A204.1 (cell line): ENCODE measurements around the gene HOXA13.

Experiments used
- FAIRE-seq: peaks from 2 replicates; lab custom pipeline; 2012; peaks lifted over from hg19 to GRCh38; lab: Jason Lieb, UNC

The HOXA13 gene

DNA sequence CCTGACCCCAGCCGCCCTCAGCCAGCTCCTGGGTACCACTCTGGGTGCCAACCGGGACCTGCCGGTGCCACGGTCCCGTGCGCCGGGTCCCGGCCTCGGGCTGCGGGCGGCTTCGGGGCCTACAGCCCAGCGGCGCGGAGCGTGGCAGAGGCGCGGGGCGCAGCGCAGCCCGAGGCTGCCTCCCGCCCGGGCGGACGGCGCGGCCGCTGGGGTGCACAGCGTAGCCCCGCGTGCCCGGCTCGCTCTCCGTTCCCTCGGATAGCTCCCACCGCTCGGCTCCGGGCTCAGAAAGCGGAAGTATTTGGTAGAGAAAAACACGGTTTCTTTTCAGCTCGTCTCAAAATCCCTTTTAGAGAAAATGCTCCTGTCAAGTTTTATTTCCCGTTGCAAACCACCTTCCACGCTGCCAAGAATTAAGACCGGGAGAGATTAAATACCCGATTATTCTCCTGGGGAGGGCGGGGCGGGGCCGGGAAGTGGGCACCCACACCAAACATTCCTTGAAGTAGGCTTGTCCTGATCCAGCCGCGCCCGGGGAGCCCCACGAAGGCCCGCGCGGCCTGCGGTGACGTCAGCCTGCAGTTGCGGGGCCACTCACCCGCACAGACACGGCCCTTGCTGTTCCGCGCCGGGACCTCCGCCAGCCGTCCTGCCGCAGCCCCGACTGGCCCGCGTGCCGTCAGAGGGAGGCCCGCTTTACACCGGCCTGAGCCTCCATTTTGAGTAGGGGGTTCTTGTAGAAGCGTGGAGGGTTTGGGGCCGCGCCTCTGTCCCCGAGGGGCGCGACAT is 7.2 kb downstream of the HOXA13 start:
- no peak for FAIRE-seq

DNA sequence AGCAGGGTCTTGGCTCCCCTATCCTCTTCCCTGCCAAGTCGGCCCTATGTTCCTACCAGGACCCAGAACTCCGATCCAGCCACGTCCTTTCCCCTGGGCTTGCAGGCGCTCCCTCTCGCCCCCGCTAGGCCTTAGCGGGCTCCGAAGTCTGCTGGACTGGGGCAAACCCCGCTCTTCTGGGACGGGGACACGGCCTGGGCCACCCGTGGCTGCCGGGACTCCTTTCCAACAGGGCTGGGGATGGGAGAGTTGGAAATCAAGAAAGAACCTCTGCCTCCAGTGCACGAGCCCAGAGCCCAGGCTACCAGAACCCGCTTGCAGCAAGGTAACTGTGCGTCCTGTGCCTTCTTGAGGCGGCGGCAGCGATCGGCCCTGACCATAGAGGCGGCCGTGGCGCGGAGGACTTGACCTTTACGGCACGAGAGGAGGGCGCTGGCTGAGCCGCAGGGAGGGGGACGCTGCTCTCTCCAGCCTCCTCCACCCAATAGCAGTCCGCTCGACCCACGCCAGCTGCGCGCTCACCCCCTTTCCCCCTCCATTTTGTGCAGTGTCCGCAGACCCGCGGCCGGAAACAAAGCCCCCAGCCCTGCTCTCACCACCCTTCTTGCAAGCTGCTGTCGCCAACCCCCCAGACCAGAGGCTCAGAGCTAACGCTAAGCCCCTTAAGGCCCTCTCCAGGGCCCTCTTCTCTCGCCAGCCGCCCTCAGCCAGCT is 7.9 kb downstream of the HOXA13 start:
- FAIRE-seq = no peak

DNA sequence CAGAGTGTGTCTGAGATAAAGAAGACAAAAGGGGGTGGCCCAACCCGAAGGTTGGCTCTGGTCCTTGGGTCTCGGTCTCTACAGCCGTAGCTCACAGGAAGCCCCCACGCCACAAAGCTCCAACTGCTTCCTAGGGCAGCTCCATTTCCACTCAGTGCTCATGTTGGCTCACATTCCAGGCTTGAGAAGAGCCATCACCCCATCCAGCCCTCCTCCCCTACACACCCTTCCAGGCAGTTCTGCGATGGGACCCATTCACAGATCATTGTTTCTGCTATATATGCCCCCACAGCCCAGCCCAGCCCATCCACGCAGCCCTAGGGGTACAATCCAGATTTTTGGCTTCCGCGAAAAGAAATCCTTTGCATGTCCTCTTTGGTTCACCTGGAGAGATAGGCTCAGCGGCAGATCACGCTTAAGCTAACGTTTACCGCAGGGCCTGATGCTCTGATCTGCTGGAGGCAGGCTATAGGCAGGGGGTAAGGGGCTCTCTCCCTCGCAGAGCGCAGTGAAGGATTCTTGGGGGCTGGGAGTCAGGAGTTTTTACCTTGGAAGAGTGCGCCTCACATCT is 8.6 kb downstream of the HOXA13 start:
- FAIRE-seq = no peak

DNA sequence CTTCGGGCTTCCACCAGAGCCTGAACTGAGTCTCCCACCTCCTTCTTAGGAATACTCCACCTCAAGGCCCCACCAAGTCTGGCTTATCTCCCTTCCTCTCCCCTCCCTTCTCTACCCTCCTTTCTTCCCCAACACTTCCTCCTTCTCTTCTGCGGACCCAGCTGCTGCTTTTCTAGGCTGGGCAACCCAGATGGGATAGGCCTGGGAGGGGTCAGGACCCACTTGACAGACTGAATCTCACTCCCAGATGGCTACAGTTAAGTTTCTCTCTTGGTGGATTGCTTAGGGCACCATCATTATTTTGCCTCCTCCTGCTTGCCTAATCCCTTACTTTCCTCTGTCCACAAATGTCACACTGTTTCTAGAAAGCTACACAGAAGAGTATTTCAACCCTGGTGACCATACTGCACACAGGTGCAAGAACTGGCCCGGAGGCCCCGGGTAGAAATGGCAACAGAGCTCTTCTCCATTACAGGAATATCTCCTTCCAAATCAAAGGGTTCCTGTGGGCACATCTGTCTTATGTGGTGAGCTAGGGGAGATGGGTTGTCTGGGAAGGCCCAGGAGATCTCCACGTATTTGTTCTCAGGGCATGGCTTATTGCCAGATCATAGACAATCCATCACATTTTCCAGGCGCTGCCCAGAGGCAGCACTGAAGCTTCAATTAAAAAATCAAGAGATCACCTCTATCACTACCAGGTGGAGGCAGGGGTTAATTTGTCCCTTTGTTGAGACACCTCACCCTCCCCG is 9.7 kb downstream of the HOXA13 start:
- FAIRE-seq = no peak

DNA sequence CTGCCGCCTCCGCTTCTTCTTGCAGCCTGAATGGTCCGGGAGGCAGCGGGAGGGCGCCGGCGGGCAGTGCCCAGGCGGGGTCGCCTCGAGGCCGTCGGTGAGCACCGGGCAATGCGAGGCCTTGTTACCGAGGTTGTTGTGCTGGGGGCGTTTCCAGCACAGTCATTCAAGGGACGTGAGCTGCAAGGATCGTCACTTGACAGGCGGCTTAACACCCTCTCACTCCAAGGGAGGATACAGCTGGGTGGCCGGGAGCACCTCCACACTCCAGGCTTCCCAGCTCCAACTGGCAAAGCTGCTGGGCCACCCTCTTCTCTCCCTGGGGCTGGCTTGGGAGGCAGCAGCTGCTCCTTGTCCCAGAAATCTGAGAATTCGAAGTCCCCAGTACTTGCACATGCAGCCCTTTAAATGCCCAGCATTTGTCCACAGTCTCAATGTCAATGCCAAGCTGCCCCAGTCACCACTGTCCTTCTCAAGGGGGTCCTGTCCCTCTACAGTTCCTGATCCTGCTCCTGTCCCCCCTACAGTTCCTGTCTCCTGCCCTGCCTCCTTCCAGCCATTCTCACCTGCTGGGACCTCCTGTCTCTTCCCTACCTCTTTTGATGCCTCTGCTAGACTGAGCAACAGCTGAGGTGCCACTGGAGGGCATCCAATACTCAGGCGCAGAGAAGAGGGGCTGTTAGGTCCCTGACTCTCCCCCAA is 10.4 kb downstream of the HOXA13 start:
- FAIRE-seq = no peak

DNA sequence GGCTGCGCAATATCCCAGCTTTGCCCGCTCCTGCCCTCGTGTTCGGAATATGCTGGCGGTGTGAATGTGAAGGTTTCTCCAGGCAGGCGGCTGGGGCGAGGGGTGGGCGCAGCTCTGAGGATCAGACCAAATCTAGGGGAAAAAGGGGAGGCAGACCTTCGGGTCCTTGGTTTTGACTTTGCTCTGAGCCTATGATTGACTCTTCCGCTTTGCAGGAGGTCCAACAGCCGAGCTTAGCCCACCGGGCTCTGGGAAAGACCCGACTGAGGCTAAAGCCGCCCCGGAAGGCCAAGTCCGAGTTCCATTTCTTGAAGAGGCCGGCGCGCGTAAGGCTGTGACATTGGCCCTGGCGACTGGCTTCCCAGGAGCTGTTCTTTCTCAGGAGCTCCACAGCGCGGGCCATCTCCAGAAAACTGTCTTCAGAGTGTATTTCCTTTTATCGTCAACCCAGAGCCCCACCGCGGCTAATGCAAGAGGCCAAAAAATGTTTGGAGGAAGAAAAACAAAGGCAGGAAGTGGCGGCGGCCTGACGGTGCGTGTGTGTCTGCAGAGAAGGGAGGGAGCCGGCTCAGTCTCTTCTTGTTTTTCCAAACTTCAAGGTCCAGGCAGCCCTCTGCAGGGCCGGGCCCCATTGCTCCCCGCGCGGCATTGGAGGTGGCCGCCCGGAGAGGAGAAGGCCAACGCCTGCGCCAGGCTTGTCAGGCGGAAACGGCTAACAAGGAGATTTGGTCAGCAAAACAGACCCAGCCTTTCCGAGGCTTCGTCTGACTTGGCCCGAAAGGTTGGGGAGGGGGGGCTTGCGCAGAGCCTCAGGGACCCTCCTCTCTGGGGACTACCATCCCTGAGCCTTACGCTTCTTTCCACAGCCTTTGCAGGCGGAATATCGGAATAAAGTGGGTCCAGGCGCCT is 11.3 kb downstream of the HOXA13 start:
- no peak for FAIRE-seq

DNA sequence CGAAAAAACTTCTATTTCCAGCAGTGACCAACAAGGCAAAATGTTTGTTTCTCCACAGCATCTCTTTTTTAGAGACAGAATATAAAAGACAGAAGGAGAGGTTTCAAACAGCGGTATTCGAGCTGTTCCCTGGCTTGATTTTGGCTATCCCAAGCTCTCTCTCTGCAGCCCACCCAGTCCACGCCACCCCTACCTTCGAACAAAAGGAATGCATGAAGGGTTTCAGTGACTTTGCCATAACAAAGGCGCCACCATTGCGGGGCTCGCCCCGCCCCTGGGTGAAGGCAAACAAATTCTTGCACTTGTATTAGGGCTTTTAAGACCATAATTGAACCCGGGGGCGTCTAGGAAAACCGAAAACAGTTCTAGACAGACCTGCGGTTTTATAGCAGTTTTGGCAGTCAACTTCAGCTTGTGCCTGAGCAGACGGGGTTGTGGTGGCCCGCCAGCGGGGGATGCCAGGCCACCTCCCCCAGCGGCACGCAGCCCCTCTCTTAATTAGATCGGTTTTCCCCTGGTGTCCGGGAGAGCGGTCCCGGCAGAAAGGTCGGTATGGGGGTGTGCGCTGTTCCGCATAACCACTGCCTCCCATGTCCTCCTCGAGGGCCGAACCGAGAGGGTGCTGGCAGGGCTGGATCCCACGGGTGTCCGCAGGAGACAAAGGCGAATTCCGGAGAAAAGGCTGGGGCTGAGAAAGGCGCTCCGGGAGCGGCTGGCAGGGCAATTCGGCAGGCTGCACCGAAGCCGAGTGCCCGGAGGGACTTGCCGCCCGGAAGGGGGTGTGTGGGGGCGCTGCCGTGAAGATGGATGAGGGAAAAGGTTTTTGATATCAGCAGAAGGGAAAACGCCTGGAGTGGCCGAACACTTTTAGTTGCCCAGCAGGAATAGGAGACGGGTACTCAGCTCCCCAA is 12.2 kb downstream of the HOXA13 start:
- no peak for FAIRE-seq

DNA sequence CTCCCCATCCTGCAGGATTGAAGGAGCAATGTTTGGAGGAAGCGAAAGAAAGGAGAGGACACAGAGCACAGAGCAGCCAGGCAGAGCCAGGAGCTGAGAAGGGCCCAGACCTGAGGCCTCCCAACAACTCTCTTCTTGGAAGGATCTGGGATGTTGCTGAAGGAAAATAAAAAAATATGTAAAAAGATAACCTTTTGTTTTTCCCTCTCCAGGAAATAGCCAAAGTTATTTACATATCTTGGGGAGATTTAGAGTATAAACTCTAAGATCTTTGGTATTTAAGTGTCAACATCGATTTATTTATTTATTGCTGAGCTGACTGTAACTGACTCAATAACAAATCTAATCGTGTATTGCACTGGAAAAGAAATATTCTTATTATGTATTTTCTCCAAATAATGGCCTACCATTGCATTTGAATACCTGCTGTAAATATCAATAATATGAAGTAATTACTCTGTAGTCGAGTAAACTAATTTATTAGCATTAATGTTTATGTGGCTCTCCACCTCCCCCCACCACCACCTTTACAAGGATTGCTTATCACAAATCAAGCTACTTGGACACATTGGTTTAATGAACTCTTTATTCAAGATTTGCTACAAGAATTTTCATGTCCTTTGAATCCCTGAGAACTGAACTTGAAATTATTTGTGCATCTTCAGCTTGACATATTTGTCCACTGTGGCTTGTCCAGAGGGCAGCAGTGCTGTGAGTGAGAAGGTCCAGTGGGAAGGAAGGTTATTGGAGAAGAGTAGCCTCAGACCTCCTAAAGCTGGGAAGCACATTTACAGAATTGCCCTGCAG is 13.0 kb downstream of the HOXA13 start:
- FAIRE-seq = no peak

DNA sequence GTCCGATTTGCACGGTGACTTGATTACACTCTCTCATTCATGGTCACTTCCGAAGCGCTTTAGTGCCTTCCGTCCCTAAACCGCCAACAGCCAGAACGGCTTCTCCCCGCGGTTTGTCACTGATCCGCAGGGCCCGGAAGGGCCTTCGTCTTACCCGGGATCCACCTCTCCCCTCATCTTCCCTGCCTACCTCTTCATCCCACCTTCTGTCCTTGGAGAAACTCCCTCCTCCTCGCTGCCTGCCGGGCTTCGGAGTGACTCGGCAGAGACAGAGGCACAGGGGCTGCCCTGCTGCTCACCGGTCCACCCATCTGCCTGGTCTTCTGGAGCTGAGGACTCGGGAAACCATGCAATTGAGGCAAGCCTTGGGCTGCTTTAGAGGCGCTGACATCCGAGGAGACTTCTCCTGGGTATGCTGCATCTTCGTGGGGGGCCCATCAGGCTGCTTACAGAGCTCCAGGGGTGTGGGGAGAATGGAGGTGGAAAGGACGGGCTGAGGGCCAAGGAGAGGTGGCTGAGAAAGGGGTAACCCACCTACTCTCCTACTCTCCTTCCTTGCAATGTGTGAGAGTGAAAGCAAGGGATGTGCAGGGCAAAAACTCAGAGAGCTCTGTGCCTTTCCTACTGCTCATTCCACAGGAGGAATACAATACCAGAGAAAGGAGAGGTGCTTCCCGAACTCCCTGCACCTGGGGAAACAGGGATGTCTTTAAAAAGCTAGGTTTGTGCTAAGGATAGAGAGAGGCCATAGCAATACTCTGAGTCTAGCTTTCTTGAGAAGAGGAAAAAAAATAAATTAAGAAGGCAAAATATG is 13.8 kb downstream of the HOXA13 start:
- FAIRE-seq = no peak

DNA sequence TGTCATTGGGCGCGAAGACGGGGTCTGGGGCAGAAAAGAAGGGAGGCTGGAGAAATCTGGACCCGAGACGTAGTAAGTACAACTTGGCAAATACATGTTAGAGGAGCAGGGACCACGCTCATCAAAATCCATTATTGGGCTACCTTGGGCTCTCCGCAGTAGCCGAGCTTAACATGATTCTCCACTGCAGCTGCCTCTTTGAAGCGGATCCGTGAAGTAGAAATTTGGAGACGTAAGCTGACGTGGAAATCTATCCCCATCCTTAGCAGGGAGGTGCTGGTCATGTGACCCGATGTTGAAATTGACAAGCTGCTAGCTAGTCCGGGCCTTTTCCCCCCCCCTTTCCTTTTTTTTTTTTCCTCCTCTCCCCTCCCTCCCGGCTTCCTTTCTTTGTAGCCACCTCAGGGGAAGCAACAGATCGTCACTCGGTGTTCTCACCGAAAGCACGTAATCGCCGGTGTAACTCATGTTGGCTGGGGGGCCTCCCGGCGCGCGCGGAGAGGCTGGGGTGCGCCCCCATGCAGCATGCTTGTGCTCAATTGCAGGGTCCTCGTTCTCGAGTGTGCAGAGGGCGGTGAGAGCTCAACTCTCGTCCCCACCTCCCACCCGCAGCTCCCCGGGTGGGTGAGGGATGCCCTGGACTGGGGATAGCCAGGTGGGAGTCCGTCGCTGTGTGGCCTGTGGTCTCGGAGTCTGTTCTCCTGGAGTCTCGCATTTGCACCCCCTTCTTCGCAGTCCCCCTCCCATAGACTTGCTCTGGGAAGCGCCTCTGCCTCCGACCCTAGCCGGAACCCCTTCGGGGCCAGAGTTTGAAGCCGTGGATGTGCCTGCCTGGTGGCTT is 14.7 kb downstream of the HOXA13 start, which contains the start of gene HOXA11:
Gene HOXA11, minus strand, starts transcription at position 220 of the 841 bp plus-strand sequence. Its CDS starts 88 bp downstream, at position 132.
- no peak for FAIRE-seq

DNA sequence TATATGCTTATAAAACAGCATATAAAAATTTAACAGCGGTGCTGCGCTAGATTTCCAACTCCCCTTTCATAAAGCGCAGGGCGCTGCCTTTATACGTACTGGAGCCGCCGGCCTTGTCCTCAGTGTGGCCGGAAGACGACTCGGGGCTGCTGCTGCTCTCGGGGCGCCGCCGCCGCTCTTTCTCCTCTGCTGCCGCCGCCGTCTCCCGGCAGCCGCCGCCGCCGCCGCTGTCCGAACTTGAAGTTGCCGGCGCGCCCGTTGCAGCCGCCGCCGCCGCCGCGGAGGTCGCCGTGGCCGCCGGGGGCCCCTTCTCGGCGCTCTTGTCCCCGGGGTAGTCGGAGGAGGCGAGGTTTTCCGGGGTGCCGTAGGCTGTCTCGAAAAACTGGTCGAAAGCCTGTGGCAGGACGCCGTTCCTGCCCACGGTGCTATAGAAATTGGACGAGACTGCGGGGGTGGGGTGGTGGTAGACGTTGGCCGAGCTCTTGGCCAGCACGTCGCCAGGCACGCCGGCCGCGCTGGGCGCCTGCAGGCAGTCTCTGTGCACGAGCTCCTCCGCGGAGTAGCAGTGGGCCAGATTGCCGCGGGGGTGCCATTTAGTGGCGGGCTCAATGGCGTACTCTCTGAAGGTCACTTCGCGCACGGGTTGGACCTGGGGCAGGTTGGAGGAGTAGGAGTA is 15.4 kb downstream of the HOXA13 start:
- FAIRE-seq = no peak

DNA sequence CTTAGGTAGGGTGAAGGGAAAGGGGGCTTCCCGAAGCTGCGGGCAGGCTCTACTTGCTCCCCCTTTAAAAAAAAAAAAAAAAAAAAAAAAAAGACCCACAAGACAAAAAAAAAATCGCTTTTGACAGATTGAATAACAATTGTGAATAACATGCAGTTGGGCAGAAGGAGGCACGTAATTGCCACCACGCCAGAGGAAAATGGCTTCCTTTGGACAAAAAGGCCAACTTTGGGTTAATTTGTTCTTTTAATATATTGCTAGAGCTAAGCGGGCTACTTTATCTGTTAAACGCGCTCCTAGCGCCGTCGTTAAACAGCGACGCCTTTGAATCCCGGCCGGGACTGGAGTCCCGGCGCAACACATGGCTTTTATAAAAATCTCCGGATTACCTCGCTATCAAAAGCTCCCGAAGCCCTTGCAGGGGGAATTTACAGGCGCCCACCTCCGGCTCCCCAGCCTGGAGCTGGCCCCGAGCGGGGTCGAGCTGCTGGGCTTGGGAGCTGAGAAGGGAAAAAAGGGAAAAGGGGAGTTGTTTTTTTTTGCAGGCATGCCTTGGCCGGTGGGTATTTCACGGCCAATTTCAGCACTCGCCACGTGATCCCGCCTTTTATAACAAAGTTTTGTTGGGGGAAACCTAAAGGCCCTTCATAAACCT is 16.1 kb downstream of the HOXA13 start:
- no peak for FAIRE-seq

DNA sequence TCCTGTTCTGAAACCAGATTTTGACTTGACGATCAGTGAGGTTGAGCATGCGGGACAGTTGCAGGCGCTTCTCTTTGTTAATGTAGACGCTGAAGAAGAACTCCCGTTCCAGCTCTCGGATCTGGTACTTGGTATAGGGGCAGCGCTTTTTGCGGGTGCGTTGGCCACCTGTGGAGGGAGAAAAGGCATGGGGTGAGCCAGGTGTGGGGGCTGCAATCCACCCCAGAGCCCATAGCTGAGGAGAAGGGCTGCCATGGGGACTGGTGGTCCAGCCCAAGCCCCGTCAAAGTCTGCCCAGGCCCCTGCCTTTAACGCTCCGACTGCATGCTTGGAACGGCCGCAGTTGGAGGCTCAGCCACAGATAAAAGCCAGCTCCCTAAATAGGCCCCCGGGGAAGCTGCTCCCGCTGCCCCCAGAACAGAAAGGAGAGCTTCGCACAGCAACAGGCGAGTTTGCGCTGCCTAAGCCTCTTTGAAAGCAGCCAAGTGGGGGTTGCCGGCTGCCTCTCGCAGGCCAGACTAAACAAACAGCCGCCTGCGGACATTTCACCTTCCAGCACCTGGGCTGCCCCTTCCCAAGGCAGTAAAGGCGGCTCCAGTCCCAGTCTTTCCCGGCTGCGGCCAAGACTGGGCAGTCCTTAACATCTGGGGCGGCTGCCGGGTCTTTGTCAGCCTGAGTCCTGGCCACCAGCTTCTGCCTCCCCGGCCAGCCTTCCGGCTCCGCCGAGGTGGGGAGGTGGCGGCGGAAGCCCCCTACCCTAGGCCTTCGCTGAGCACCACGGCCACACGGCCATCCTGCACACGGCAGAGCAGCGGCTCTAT is 16.8 kb downstream of the HOXA13 start:
- FAIRE-seq = no peak

DNA sequence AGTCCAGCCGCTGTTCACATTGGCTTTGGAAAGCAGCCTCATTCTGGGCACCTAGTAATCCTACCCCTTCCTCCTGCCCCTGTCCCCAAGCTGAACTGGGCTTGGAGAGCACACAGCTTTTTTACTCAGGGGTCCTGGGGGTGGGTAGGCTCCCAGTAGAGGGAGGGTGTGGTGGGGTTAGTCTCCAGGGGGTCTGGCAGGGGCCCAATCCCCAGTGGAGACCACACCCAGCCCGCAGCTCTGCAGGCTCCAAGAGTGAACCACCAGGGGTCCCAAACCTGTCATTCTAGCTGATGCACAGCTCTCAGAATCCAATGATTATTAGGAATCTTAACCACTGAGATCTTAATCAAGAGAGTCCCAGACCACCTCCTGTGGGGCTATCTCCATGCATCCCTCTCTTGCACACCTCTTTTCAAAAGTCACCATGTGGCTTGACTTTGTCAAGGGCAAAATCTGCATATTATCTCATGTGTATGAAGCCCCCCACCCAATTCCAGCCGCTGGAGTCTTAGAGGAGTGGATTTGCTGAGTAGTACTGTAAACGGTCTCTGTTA is 17.5 kb downstream of the HOXA13 start:
- no peak for FAIRE-seq

DNA sequence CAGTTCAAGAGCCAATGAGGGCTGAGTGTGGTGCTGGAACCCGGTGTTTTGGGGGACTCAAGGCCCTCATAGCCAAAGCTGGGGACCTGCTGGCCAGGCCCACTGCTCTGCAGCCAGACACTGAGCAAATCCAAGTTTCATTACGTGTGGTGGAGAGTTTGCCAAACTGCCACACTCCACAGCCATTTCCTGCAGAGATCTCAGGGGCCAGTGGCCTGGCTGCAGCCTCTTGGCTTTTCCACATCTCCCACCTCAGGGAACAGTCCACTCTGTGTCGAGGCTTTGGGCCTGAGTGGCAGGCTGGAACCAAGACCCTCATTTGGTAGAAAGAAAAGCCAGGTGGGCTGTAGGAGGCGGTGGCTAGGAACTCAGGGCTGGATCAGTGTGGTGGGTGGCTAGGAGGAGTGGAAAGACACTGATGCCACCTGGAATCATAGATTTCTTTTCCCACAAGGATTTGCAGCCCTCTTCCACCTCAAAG is 18.1 kb downstream of the HOXA13 start:
- FAIRE-seq = no peak
